Forelimb muscle (tissue), 1 donor: Measurements from ENCODE around the gene PPP2R2C. TPM values are rescaled to one million over a fixed set of nuclear protein-coding genes. Genes with fewer than 3 reads are reported as not detected.

Experiments
- DNase-seq: peaks from one replicate; pipeline ENCODE4 v3.0.0-alpha.2; 2013; ENCODE audit warnings: low read depth
- polyA plus RNA-seq: library from polyadenylated mRNA; unstranded; fragments of 120-200 nt; gene quantifications from one replicate; pipeline ENCODE4 v1.2.1, GENCODE V29; 2013; ENCODE audit not compliant: insufficient read length

PPP2R2C gene
- polyA plus RNA-seq = 0.13 TPM

DNA sequence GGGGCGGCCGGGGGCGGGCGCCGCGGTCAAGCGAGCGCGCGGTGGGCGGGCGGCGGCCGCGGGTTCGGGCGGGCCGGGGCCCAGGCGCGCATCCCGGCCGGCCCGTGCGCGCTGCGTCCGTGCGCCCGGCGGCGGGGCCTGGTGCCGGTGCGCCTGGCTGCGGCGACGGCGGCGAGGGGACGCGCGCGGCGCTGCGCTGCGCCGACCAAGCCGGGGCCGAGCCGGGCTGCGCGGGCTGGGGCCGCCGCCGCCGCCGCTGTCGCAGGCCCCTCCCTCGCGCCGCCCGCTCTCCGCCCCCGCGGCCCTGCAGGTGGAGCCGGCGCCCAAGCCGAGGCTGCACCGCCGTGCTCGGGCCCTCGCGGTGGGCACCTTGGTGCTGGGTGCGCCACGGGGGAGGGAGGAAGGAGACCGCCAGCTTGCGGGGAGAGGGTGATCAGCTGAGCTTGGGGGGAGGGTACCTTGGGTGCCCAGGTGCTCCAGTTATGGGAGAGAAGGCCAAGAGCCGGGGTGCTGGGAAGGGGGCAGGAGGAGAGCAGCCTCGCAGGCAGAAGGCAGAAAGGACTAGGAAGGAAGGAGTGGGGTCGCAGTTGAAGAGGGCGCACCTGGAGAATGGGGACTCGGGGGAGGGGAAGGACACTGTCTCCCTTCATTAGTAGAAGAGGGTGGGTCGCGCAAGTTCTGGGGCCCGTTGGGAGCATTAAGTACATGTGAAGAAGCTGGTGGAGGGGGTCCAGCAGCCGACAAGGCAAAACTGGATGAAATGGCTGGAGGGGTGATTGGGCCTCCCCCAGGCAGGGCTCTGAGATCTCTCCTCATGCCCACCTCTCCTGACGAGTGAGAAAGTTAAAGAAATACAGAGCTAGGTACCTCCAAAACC is at the start of gene PPP2R2C:
TSS of gene PPP2R2C (minus strand) at position 228 of the 877 bp plus-strand sequence. CDS start 385 bp downstream, outside the sequence.
- DNase-seq = no peak

DNA sequence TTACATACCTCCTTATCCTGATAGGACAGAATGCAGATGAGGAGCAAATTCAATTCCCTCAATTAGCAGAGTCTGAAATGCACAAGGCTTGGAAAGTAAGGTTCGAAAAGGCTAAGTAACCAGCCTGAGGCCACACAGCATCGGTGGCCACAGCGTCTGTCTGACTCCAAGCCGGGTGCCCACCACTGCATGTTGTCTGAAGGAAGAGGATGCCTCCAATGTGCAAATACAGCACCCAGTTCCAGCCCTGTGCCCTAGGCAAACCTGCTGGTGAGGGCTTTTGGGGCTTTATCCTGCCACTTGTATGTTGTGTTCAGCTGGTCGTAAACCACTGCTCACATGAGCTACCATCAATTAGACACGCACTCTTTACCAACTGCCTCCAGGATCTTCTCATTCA is 48.6 kb upstream of the PPP2R2C start:
- no peak for DNase-seq

DNA sequence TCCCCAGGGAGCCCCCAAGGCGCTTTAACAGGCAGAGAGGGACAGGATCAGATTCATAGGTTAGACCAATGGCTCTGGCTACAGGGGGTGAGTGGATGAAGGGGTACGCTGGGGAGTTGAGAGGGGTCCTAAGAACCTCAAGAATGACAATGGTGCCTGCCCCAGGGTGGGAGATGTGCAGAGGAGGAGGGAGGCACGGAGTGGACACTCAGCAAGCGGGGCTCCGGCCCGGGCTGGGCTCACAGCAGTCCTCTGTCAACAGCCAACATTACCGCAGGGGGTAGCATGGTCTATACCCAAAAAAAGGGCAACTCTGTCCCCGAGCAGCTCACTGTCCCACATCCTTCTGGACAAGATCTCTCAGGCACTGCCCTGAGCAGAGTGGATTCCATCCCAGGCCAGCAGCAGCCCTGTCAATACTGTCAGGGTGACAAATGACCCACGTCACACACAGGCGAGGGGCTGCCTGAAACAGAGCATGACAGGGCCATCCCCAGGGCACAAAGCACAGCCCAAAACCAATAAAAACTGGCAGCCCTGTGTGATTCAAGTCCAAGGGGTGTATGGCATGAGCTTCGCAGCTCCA is 47.7 kb upstream of the PPP2R2C start:
- no peak for DNase-seq

GRCh38 chr4:6517171-6517570 is 44.8 kb upstream of the PPP2R2C start:
- DNase-seq = no peak

DNA sequence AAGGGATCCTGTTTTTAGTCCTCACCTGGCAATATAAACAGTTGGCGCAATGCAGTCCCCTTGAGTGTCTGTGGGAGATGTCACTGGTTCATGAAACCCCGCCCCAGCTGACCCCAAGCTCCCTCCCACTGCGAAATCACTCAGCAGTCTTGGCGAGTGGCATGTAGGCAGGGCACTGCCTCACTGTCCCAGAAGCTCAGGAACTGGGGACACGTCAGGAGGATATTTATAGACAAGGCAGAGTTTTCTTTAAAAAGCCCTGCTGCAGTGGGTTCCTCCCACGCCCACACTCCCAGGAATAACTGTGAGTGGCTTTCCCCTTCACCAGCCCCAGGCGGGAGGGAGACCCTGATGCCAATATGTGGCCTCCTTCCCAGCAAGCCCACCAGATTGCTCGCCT is 44.3 kb upstream of the PPP2R2C start:
- no peak for DNase-seq

DNA sequence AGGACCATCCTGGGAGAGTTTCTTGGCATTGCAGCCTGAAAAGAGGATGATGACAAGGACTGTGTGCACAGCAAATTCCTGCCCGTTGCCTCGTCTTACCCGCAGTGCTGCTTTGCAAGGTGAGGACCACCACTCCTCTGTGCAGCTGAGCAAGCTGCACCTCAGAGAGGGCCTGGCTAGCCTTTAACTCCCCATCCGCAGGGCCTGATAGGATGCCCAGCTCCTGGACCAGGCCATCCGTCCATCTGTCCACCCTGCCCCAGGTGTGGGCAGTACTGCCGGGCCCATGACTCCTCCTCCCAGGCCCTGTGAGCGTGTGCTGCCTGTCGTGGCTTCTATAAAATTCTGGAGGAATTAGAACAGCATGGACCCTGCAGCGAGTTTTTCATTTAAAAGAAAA is 43.9 kb upstream of the PPP2R2C start:
- no peak for DNase-seq

DNA sequence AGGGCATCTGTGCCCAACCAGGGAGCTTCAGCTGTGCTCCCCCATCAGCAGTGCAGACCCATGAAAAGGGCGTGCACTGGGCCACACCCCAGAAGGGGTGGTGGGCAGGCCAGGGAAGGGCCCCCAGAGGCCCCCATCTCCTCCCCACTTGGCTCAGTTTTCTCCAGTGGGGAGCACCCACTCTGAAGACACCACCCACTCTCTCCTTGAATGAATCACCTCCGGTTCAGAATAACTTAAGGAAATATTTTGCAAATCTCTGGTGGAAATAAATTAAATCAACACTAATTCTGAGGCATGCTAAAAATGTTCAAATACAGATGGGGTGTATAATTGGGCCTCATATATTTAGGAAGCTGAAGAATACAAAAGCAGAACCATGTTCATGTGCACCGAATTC is 41.3 kb upstream of the PPP2R2C start:
- DNase-seq = no peak

GRCh38 chr4:6509587-6509986 is 37.2 kb upstream of the PPP2R2C start:
- no peak for DNase-seq

GRCh38 chr4:6507345-6507744 is 34.9 kb upstream of the PPP2R2C start:
- no peak for DNase-seq

DNA sequence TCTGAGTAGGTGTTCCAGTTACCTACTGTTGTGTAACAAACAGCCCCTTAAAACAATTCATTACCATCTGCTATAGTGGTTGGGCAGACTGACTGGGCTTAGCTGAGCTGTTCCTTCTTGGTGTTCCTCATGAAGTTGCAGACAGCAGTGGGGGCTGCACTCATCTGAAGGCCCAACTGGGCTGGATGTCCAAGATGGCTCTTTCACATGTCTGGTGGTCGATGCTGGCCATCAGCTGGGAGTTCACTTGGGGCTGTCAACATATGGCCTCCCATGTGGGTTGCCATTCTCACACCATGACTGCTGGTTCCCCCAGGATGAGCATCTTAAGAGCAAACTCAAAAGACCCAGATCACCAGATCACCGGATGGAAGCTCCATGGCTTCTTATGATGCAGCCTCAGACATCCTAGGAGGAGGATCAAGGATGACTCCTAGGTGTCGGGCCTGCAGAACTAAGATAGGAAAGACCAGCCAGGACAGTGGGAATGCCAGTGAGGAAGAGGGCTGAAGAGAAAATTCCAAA is 34.3 kb upstream of the PPP2R2C start:
- DNase-seq = no peak

DNA sequence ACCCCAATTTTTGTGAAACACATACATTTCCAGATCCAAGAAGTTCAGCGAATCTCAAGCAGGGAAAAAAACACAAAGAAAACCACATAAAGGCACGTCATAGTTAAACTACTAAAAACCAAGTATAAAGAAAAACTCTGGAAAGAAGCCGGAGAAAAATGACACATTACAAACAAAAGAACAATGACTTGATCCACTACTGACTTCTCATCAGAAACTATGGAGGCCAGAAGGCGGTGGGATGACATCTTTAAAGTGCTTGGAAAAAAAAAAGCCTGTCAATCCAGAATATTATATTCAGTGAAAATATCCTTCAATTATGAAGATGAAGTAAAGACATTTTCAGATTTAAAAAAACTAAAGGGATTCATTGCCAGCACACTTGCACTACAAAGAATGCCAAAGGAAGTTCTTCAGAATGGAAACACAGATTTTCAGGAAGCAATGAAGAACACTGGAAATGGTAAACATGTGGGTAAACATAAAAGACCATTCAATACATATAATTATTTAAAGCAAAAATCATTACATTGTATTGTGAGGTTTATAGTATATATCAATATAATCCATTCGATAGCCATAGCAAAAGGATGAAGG is 32.6 kb upstream of the PPP2R2C start:
- DNase-seq = no peak

DNA sequence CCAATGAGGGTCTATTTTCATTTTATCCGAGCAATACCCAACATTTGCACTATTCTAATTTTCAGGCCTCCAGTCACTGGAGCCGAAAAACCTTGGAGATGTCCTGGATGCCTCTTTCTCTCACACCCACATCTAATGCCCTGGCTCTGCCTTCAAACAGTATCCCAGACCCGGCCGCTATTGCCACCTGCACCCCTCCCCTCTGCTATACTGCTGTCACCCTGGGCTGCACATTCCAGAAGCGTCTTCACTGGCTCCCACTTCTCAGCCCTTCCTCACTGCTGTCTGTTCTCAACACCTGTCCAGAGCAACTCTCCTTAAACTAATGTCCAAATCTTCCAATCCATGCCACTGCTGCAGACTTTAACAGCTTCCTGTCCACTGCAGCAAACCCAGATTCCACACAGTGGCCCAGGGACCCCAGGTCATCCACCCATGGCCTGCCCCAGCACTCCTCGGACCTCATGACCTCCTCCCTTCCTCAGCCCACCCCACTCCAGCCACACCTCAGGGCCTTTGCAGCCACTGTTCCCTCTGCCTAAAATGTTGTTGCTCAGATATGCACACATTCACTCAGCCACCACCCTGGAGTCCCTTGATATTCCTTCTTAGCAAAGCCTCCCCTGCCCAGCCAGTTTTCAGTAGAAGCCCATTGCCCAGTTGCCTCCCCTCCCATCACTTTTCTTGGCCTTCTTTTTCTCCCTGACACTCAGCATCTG is 30.5 kb upstream of the PPP2R2C start:
- DNase-seq = no peak

- no peak for DNase-seq
Measured at GRCh38 chr4:6502147-6502546, 29.7 kb upstream of the PPP2R2C start.

- DNase-seq = no peak
Measured at GRCh38 chr4:6501171-6501570, 28.8 kb upstream of the PPP2R2C start.

GRCh38 chr4:6500481-6501140 is 28.2 kb upstream of the PPP2R2C start:
- no peak for DNase-seq

DNA sequence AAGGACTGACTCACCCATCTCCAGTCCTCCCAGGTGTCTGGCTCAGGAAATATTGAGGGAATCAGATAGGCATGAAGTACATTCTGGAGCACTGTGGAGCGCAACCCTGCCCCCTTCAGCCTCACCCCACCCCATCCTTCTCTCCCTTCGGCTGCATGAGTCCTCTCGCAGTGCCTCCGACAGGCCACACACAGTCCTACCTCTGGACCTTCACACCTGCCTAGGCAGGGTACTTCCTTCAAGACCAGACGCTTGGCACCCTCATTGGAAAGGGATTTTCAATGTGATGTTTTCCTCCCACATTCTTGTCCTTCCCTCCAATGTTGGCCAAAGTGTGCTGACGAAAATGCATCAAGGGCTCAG is 26.8 kb upstream of the PPP2R2C start:
- DNase-seq = no peak

DNA sequence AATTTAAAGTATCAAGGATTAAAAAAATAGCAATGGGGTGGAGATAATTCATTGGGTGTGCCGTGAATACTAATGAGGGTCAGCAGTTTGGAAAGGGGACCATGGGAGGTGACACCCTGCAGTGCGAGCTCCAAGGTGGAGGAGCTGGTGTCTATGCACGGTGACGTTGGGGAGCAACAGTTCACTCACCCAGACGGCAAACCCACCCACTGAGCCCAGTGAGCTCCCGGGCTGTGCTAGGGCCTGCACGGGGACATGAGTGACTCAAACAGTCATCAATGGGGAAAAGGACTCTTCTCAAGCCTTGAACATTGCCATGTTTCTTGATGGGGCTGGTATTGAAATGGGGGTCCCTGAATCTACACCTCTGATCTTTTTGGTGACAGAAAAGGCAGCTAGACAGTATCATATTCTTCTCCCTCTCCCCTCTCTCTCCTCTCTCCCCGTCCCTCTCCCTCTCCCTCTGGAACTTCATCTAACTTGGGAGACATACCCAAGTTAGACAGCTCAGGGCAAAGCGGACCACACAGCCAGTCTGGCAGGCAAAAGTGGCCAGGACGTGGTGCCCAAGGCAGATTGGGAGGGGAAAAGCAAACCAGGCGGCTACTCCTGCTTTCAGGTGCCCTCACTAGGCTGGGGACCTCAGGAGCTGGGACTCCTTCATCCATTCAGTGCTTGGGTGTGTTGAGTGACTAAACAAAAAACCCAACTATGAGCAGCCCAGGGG is 26.3 kb upstream of the PPP2R2C start:
- DNase-seq = no peak

GRCh38 chr4:6497796-6498195 is 25.4 kb upstream of the PPP2R2C start:
- DNase-seq = no peak

DNA sequence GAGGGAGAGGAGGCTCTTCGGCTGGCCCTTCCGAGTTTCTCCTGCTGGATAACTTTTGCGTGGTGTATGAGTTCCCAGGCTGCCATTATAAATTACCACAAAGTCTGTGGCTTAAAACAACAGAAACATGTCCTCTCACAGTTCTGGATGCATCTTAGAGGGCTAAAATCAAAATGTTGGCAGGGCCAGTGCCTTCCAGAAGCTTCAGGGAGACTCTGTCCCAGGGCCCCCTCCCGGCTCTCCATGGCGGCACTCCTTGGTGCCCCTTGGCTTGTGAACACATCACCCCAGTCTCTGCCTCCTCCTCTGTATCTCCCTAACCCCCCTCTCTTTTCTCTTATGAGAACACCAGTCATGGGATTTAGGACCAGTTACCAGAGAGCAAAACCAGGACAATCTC is 23.3 kb upstream of the PPP2R2C start:
- no peak for DNase-seq

GRCh38 chr4:6495296-6495590 is 22.8 kb upstream of the PPP2R2C start:
- DNase-seq = no peak
